GM19372 (cell line): ENCODE measurements around the gene HGF.

Experiments
- ATAC-seq: cut with Tn5 transposase; IDR thresholded peaks from one replicate; pipeline ENCODE4 v1.9.1; 2021; ENCODE audit warnings: mild to moderate bottlenecking, low read depth, moderate library complexity; ENCODE audit not compliant: unreplicated experiment

The HGF gene

DNA sequence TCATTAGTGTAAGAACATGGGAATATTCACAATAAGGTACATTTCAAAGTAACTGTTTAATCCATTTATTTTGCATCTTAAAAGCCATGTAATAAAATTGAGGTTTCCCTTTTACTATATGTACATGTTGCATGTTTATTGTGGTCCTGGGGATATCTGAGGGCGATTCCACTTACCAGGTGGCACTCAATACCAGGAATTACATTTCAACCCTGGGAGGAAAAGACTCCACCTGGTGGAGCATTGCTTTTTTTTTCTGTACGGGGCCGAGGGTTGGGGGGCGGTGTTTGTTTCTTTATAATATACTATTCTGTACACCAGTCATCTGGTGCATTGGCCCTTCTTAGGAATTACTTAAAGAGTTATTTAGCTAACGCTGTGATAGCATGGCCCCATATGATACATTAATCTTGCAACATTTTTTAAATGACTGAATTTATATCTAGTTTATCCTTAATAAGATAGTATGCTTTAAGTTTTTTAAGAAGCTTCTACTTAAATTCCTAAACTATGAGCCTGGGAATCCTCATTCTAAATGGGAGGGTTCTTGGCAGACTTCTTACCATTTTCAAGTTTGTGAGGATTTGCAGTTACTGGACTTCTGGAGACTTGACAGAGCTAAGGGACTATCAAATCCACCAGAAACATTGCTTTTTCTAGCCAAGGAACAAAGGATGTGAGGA lies 7.2 kb upstream of the HGF start:
- ATAC-seq, result no peak

- ATAC-seq, result no peak
Observed at GRCh38 chr7:81776161-81776560, 6.3 kb upstream of the HGF start.

- ATAC-seq, result no peak
Observed at GRCh38 chr7:81775560-81775959, 5.7 kb upstream of the HGF start.

GRCh38 chr7:81774551-81774950 lies 4.7 kb upstream of the HGF start:
- ATAC-seq, result no peak

GRCh38 chr7:81770728-81771223 lies 929 bp upstream of the HGF start:
- no peak for ATAC-seq

GRCh38 chr7:81768951-81769778 lies 682 bp downstream of the HGF start:
- ATAC-seq, result no peak

DNA sequence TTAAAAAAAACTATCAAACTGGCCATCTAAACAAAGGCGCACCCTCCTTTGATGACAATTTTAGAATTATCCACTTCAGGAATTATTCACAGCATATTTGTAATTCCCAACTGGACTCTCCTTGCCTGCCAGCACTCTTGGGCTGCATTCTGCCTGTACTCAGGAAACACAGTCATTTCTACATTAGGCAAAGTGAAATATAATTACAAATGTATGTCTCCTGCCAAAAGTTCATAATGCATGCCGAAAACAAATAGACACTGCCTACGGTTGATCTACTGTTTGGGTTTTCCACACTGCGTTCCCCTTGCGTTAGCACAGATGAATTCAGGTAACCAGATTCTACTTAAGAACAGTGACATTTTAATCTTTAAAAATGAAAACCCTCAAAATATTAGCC lies 1.9 kb downstream of the HGF start:
- no peak for ATAC-seq

GRCh38 chr7:81761821-81762220 lies 8.0 kb downstream of the HGF start:
- no peak for ATAC-seq

- no peak for ATAC-seq
Observed at GRCh38 chr7:81761031-81761430, 8.8 kb downstream of the HGF start.

DNA sequence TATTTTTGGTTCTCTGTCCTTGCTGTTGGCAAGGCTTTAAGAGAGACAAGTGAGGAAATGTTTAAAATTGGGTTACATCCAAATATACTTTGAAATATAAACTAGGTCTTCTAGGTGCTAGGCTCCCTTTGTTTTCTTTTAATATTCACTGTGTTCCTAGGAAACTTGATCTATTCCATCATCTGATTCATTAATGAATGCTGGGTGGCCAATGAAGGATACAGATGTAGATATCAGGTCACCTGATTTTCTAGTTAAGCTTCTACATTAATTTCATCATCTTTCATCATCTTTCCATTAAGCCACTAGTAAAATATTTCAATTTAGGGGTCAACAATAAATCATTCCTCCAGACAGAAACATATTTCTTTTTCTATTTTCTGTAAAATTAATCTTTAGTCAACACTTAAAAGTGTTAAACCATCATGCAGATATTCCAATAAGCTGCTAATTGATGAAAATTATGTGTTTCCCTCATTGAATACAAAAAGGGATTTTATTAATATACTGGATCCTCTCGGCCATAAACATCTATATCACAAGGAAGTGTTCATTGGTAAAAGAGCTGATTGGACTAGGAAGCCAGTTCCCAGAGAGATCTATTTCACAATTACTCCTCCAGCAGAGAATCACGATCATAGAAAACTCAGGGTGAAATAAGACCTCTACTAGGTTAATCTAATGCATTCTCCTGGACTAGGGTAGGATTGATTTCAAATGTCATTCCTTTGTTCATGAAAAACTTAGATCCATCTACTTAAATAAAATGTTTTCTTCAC lies 14.7 kb downstream of the HGF start:
- ATAC-seq, result no peak

GRCh38 chr7:81753392-81753791 lies 16.5 kb downstream of the HGF start:
- ATAC-seq, result no peak

DNA sequence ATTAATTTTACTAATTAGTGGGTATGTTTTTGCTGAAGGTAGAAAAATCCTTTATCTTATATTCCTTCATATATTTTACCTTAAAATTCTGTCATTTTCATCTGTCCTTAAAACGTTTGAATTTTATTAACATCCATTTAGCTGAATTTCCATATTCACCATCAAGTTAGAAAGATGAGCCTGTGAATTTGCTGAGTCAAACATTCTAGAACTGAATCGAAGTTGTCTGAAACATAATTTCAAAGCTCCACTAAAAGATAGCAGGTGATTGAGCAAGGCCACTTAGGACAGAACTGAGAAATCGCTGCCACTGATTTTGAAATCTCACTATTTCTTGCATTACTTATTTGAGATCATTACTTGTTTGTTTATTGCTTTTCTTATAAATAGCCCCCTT lies 17.5 kb downstream of the HGF start:
- ATAC-seq, result no peak

DNA sequence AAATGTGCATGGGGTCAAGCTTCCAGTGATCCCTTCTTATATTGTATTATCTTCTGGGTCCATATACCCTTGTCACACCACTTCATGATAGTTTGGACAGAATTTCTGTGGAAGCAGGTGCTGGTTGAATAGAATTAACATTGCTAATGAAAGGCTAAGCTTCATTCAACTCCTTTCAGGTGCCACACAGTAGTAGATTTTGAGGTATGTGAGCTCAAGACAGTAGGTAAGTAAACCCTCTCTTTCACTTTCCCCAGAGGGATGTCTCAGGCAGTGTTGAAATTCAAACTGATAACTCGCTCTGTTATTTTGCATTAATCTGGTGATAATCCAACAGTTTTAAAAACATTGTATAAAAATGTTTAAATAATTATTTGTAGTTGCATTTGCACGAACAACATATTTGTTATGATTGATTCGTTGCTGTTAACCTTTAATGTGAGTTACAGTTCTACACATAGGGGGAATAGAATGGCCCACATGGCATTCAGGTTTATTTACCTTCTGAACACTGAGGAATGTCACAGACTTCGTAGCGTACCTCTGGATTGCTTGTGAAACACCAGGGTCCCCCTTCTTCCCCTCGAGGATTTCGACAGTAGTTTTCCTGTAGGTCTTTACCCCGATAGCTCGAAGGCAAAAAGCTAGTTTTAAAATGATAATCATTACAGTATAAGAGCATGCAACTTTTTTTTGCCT lies 18.1 kb downstream of the HGF start:
- no peak for ATAC-seq

- no peak for ATAC-seq
Observed at GRCh38 chr7:81745637-81746036, 24.2 kb downstream of the HGF start.

GRCh38 chr7:81744389-81744788 lies 25.5 kb downstream of the HGF start:
- no peak for ATAC-seq

GRCh38 chr7:81743665-81744064 lies 26.2 kb downstream of the HGF start:
- no peak for ATAC-seq

GRCh38 chr7:81743201-81743600 lies 26.6 kb downstream of the HGF start:
- ATAC-seq, result no peak

DNA sequence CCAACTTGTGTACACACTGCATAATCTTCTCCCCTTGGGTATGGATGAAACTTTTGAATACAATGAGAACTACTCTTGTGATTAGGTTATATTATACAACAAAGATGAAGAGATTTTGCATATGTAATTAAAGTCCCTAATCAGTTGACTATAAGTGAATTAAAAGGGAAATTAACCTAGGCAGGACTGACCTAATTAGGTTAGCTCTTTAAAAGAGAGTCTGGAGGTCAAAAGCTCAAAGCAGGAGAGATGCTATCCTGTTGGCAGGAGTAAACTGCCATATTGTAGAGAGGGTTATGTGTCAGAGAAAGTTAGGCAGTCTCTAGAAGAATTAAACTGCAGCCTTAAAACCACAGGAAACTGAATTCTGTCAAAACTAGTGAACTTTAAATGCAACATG lies 29.4 kb downstream of the HGF start:
- ATAC-seq, result no peak

DNA sequence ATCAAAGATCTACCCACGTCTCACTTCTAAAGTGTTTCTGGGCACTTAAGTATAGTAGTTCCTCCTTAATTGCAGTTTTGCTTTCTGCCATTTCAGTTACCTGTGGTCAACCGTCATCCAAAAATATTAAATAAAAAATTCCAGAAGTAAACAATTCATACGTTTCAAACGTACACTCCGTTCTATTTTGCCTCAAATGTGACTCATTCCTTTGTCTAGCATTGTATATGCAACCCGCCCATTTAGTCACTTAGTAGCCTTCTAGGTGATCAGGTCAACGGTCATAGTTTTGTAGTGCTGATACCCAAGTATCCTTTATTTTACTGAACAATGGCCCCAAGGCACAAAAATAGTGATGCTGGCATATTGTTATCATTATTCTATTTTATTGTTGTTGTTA lies 33.8 kb downstream of the HGF start:
- no peak for ATAC-seq

DNA sequence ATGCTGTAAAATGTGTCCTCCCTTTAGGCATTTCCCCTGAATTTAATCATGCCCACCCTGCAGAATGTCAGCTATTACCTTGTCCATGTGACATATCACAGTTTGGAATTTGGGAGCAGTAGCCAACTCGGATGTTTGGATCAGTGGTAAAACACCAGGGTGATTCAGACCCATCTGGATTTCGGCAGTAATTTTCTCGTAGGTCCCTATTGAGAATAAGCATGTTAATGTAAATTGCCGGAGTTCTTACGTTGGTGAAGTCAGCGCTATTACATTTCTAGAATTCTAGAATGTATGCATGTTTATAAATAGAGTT lies 44.1 kb downstream of the HGF start:
- ATAC-seq, result no peak
